NK-92 (cell line): ENCODE data around the gene IFI27L2.

Experiments used
- DNase-seq: peaks from one replicate; lab custom pipeline; 2025; ENCODE audit not compliant: unreplicated experiment; lab: John Stamatoyannopoulos, UW

The IFI27L2 gene

GRCh38 chr14:94124582-94125377 is 4.6 kb downstream of the IFI27L2 start:
- DNase-seq, result no peak

DNA sequence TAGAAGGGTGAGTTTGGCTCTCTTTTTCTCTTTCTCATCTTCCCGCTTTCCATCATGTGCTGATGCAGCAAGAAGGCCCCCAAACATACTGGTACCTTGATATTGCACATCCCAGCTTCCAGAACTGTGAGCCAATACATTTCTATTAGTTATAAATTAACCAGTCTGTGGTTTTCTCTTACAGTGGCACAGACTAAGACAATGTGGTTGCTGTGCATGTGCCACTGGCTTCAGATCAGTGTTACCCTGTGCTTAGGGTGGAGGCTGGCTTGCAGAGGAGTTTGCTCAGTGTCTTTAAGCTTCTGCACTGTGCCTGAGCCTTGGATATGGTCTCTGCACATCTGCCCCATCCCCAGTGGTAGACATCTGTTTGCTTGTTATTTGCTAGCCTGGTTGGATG is 5.5 kb downstream of the IFI27L2 start:
- no peak for DNase-seq

DNA sequence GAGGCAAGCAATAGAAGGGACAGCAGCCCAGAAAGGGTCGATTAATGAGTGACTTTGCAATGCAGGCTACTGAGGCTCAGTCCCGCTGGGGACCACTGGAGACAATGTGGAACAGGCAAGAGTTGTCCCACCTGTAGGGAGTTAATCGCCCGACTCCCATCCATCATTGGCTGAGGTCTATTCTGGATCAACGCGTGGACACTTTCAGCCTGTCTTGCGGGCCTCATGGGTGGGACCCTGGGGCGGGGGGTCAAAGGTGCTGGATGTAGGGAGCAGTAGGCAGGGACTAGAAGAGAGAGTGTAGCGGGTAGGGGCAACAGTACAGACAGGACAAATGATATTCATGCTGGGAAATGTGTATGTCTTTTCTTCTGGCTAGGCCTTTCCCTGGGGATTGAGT is 6.1 kb downstream of the IFI27L2 start:
- DNase-seq, result no peak

DNA sequence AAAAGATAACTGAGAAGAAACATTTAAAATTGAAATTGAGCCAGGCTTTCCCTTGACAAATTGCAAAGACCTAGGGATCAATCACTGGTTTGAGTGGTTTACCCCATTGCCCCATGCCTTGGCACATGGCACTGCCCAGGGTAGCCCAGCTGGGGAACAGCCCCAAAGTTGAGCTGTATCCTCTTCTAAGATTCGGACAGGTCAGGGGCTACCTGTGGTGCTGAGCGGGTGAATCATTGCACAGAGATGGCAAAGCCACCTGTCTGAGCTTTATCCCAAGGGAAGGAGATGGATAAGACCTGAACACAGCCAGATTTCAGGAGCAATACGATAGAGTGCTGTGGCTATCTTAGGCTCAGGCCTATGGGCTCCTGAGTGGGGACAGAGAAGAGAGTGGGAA is 7.0 kb downstream of the IFI27L2 start:
- DNase-seq, result no peak

DNA sequence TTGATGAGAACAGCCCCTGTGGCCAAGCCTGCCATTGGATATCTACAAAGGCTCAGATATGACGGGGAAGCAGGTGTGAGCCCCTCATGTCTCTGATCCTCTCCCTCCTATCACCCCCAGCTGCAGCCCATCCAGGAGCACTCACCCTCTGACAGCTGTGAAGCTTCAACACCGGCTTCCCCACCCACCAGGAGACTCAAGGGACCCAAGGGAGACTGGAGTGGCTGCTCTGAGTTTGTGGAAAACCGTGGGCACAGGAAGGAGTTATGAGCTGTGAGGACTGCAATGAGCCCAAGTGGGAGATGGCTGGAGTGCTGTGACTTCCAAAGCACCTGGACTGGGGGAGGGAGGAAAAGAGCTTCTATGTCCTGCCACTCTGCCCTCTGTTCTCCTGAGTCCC is 7.9 kb downstream of the IFI27L2 start:
- DNase-seq, result no peak

DNA sequence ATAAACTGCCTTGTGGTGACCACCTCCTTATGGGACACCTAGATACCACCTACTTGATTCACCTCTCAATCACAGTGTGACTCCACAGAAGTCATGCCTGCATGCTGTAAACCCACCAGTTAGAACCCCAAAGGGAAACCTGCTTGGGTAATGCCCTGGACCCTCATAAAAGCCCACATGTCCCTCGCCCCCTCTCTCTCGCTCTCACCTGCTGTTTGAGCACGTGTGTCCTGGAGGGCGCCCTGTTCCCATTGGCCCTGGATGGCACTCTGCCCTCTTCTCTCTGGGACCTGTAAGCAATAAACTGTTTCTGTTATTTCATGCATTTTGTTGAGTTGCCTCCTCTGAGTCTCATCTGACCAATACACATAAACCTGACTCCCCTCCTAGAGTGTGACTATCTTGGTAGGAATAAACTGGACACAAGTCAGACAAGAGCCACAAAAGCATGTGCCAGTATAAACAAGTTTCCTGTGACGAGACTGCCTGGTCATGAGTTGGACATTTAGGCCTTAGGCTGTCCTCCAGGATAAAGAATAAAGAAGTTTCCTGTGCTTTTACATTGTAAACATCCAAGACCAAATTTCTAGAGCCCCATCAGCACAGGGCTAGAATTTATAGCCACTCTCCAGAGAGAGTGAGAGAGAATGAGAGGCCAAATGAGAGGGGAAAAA is 8.6 kb downstream of the IFI27L2 start:
- DNase-seq, result no peak

DNA sequence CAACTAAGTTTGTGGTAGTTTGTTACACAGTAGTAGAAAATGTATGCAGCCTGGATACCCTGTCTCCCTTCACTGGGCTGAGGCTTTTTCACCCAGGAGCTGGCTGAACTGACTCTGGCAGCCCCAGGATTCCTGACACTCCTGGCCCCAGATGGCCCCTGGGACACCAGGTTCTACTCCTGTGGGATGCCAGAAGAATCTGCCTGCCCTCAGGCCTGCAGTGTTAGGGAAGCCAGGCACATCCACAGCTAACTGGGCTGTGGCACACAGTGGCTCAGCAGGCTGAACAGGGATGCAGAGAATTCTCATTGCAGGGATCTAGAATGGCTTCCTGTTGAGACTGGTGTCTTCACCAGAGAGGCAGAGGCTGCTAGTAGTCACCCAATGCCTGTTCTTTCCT is 10.3 kb downstream of the IFI27L2 start:
- no peak for DNase-seq

DNA sequence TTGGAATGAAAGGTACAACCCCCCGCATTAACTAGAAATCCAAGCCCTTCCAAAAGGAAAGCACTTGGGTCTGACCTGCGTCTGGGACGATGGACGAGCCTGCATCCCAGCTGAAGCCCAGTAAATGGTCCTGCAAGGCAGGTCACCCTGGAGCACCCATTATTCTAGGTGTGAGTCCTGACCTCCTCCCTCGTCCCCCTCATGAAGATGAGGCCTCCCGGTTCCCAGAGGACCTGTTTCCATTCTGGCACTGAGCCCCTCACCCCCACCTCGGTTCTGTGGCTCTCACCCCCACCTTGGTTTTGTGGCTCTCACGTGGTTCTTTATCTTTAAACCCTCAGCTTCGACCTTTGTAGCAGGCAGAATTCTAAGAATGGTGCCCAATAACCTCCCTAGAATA is 11.5 kb downstream of the IFI27L2 start:
- DNase-seq, result no peak

DNA sequence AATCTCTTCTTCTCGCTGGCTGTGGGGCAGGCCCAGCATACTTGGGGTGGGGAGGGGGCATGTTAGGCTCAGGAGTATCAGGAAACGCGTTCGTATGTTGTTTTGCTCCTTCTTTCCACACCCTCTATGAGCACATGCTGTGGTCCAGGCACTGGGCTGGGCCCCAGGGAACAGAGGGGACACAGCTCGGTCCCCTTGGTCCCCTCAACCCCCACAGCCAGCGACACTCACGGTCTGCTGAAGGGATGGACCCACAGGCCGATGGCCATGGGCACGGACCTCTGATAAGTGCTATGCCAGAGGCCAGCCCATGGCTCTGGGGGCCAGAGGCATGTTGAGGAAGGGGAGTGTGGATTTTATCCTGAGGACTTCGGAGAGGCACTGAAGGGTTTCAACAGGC is 12.7 kb downstream of the IFI27L2 start:
- DNase-seq, result no peak

DNA sequence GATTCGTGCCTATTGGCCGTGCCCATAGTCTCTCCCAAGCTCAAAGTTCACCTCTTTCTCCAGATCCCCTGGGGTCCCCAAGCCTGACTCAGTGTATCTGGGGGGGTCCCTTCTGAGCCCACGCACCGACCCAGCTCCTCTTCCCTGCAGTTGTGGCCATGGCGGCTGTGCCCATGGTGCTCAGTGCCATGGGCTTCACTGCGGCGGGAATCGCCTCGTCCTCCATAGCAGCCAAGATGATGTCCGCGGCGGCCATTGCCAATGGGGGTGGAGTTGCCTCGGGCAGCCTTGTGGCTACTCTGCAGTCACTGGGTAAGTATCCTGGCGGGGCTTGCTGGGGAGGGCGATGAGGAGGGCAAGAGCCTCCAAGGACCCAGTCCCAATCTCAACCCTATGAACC is 13.8 kb downstream of the IFI27L2 start:
- DNase-seq, result no peak

GRCh38 chr14:94115058-94115591 is 14.3 kb downstream of the IFI27L2 start:
- no peak for DNase-seq

GRCh38 chr14:94114589-94115057 is 14.8 kb downstream of the IFI27L2 start:
- DNase-seq, result no peak

GRCh38 chr14:94113908-94114588 is 15.4 kb downstream of the IFI27L2 start:
- no peak for DNase-seq

DNA sequence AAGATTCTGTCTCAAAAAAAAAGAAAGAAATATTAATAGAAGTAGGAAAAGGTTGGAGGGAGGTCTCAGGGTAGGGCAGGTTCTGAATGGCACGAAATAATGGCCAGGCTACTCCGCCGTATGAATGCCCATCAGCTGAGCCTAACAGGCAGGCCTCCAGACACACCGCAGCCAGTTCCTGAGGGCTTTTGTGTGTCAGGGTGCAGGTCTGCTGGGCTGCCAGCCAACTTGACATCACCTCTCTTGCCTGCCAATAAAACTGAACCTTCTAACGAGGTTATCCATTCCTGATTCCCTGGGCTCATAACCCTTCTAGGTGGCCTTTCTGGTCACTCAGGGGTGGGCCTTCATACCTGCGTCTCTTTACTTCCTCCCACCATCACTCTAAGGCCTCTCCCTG is 15.9 kb downstream of the IFI27L2 start:
- DNase-seq, result no peak

GRCh38 chr14:94113073-94113472 is 16.3 kb downstream of the IFI27L2 start:
- DNase-seq, result no peak

DNA sequence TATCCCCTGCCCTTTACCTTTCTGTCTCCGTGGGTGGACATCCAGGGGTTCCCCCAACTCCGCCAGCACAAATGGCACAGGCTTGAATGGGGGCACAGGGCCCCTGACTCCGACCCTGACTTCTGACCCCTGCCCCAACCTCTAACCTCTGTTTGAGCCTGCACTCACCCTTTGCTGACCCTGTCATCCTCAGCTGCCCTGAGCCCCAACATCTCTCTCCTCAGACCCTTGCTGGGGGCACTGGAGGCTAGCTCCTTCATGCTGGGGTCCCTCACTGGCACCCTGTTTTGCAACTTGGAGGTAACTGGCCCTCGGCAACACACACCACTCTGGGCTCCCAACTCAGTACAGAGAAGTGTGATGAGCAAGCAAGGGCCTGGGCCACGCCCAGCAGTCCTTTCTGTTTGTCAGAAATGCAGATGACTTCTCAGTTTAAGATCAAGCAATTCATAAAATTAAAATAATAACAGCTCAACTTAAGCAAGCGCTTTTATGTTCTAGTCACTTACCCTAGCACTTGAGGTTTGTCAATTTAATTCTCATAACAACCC is 16.8 kb downstream of the IFI27L2 start:
- no peak for DNase-seq

DNA sequence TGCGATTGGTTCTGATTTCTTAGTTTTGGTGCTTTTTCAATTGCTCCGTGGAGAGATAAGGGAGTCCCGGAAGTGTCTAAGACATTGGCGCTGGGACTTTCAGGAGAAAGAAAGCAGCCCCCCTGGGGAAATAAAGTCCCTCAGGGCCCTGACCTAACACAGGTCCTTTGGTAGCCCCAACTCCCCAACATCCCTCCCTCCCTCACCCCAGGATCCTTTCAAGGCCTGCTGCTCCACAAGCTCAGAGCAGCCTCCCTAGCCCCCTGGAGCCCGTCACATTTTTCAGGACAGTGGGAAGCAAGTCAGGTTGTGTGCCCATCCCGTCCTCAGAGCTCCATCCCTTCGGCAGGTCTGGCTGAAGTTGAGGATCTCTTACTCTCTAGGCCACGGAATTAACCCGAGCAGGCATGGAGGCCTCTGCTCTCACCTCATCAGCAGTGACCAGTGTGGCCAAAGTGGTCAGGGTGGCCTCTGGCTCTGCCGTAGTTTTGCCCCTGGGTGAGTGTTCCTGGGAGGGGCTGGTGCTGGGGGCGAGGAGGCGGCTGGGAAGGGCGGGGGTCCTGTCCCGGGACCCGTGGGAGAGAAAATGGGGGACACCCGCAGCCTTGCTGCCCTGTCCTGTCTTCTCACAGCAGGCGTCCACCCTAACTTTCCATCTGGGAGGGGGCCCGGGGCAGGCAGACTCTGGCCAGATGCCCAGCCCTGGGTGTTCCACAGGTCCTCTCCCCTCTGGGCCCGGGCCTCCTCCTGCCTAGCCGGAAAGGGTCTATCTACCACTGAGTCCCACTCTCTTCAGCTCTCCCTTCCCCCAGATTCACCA is 17.9 kb downstream of the IFI27L2 start:
- no peak for DNase-seq

DNA sequence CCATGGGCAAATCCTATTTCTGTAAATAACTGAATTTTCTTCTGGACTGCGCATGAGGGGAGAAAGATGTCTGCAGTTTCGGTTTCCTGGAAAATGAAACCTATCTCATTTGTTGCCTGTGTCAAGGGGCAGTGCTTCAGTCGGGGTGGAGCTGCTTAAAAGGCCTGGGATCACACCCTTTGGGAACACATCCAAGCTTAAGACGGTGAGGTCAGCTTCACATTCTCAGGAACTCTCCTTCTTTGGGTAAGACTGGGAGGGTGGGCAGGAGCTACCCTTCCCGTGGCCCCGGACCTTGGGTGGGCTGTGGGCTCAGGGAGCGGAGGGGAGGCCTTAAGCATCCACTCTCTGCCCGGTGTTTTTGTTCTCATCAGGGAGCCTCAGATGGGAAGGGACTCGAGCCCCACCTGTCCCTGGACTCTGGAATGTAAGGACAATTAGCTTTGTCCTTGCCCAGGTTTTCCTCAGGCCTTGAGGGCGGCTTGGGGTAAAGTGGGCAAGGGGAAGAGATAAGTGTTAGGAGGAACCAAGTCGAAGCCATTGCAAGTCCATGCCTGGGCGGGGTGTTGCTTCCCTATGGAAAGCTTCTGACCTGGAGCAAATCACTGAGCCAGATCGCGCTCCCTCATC is 18.7 kb downstream of the IFI27L2 start, which contains the start of gene IFI27:
IFI27 (plus strand) TSS at position 185 of the 630 bp plus-strand sequence.
- no peak for DNase-seq

- DNase-seq, result no peak
Observed at GRCh38 chr14:94109915-94110250, 19.5 kb downstream of the IFI27L2 start.

DNA sequence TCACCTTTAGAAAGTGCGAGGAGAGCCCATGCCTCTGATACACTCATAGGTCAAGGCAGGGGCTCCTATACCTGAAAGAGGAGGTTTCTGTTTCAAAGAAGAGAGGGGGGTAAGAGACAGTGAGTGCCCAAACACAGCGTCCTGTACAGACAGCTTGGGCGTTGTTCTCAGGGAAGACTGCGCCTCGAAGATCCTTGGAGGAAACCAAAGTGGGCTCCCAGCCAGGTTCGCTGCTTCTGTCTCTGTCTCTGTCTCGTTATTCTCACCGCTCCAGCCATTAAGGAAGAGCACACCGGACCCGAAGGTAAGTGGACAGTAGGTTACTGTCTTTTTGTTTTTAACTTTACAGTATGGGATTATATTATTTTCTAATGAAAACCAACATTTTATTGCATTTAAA is 24.7 kb downstream of the IFI27L2 start:
- no peak for DNase-seq
